GM23248 (cell line): ENCODE measurements around the gene CNIH2. TPM values are rescaled to one million over a fixed set of nuclear protein-coding genes. Genes with fewer than 3 reads are reported as not detected.

ENCODE experiments used
- DNase-seq: peaks from one replicate; pipeline ENCODE4 v3.0.0-alpha.2; 2015
- H2AFZ ChIP-seq: fragments of 200-600 bp; sonication (generic); 2 replicates; pipeline ENCODE4 v1.6.1; 2016; ENCODE audit warnings: antibody characterized with exemption
- H3F3A ChIP-seq: fragments of 200-600 bp; sonication (generic); 2 replicates; pipeline ENCODE4 v1.6.1; 2016; ENCODE audit warnings: mild to moderate bottlenecking, antibody characterized with exemption, mixed run types; ENCODE audit not compliant: insufficient read depth
- H3K27ac ChIP-seq: fragments of 200-600 bp; sonication (generic); 2 replicates; pipeline ENCODE4 v1.5.1; 2016; ENCODE audit warnings: mild to moderate bottlenecking
- H3K27me3 ChIP-seq: fragments of 200-600 bp; sonication (generic); replicated peaks from 2 replicates; pipeline ENCODE4 v1.6.1; 2016; ENCODE audit warnings: mild to moderate bottlenecking; ENCODE audit not compliant: insufficient read depth
- H3K36me3 ChIP-seq: fragments of 200-600 bp; sonication (generic); 2 replicates; pipeline ENCODE4 v1.6.1; 2016; ENCODE audit warnings: low read depth, mild to moderate bottlenecking
- H3K4me1 ChIP-seq: fragments of 200-600 bp; sonication (generic); 2 replicates; pipeline ENCODE4 v1.6.1; 2016; ENCODE audit warnings: mild to moderate bottlenecking; ENCODE audit not compliant: insufficient read depth
- H3K4me2 ChIP-seq: fragments of 200-600 bp; sonication (generic); one replicate; pipeline ENCODE4 v1.6.1; 2016; ENCODE audit warnings: mild to moderate bottlenecking; ENCODE audit not compliant: unreplicated experiment
- H3K4me3 ChIP-seq: fragments of 200-600 bp; sonication (generic); 2 replicates; pipeline ENCODE4 v1.5.1; 2016; ENCODE audit warnings: mild to moderate bottlenecking
- H3K79me2 ChIP-seq: fragments of 200-600 bp; sonication (generic); 2 replicates; pipeline ENCODE4 v1.6.1; 2016; ENCODE audit warnings: mild to moderate bottlenecking; ENCODE audit not compliant: insufficient read depth
- H3K9ac ChIP-seq: fragments of 200-600 bp; sonication (generic); 2 replicates; pipeline ENCODE4 v1.6.1; 2016; ENCODE audit warnings: mild to moderate bottlenecking
- H3K9me2 ChIP-seq: fragments of 200-600 bp; sonication (generic); 2 replicates; pipeline ENCODE4 v1.6.1; 2016; ENCODE audit warnings: mixed run types, mild to moderate bottlenecking, moderate library complexity; ENCODE audit not compliant: insufficient read depth
- H3K9me3 ChIP-seq: fragments of 200-600 bp; sonication (generic); one replicate; pipeline ENCODE4 v1.6.1; 2017; ENCODE audit warnings: low read depth
- H4K20me1 ChIP-seq: fragments of 200-600 bp; sonication (generic); 2 replicates; pipeline ENCODE4 v1.6.0; 2016; ENCODE audit not compliant: insufficient read depth
- EZH2 ChIP-seq: fragments of 200-600 bp; sonication (generic); IDR thresholded peaks from 2 replicates; pipeline ENCODE4 v1.6.1; 2018; ENCODE audit warnings: antibody characterized with exemption, mild to moderate bottlenecking; ENCODE audit not compliant: insufficient read depth, poor library complexity, severe bottlenecking
- EZH2phosphoT487 ChIP-seq: fragments of 200-600 bp; sonication (generic); IDR thresholded peaks from 2 replicates; pipeline ENCODE4 v1.6.1; 2018; ENCODE audit warnings: antibody characterized with exemption, moderate library complexity, mild to moderate bottlenecking, low read depth; ENCODE audit not compliant: insufficient read depth
- WGBS, 2 experiments: methylation state at CpG; one replicate each; pipeline ENCODE4 v1.1.6; 2015 to 2017; ENCODE audit warnings: low lambda C conversion rate in 2 of 2, low coverage in 1 of 2; ENCODE audit errors: missing lambda C conversion rate in 2 of 2; 5-methylcytosine and 5-hydroxymethylcytosine counted together
- in situ Hi-C: fragments of 300-500 bp; cut with MboI; formaldehyde crosslinking; loops from 2 replicates; pipeline ENCODE4 v1.15.0; 2020
- polyA plus RNA-seq: library from polyadenylated mRNA; unstranded; fragments of >200 nt; fragmentation: Nextera tagmentation; extraction: Ambion mirVana; gene quantifications from 2 replicates; pipeline ENCODE4 v1.2.1, GENCODE V29; 2016
- total RNA-seq: library from RNA; depleted of rRNA; stranded (reverse); fragments of >200 nt; shearing (Covaris generic); gene quantifications from 2 replicates; pipeline ENCODE4 v1.2.3, GENCODE V29; 2014

Gene CNIH2
- total and polyA plus RNA-seq, 2 experiments from 2014 or later: 0.50 to 1.4 TPM

DNA sequence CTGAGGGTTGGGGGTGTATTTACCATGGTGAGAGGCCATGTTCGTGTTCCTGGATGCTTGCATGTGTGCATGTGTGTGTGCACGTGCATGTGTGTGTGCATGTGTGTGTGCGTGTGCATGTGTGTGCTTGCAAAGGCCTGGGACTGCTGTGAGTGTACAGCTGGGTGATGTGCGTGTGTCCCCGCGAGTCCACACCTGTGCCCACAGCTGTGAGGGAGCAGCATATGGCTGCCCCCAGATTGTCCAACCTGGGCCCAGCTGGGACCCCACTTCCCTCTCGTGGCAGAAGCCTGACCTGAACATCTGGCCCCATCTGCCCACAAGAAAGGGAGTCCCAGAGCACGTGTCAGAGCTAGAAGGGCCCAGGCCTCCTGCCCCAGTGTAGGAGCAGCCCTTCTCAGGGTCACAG is 47.3 kb downstream of the CNIH2 start:
- H4K20me1 ChIP-seq: no peaks in the 10 kb centered on the region
- TF ChIP-seq EZH2phosphoT487: no peak
- no peak for TF ChIP-seq EZH2
- H3K27ac ChIP-seq: peak overlapping the region; percentile 73
- peaks cover 57% of the 10 kb centered on the region for H3K4me1 ChIP-seq
- WGBS, 2 experiments: 56 to 57% methylated on average over 8 of the region's 8 CpGs
- H3K79me2 ChIP-seq: no peaks in the 10 kb centered on the region
- H3K27me3 ChIP-seq: no peaks in the 10 kb centered on the region
- H3K9ac ChIP-seq: 0 out of 2 replicates have a peak overlapping the region, but pooled peaks have one; percentile 44
- H3K36me3 ChIP-seq: no peaks in the 10 kb centered on the region
- H3K9me3 ChIP-seq: no peaks in the 10 kb centered on the region
- H2AFZ ChIP-seq: no peak overlapping the region
- no peak overlapping the region for H3K4me3 ChIP-seq
- H3K4me2 ChIP-seq: no peak overlapping the region
- no peaks in the 10 kb centered on the region for H3K9me2 ChIP-seq
- DNase-seq: peak; percentile 38
- in situ Hi-C loops: no loop called here
- H3F3A ChIP-seq: peaks cover 46% of the 10 kb centered on the region

DNA sequence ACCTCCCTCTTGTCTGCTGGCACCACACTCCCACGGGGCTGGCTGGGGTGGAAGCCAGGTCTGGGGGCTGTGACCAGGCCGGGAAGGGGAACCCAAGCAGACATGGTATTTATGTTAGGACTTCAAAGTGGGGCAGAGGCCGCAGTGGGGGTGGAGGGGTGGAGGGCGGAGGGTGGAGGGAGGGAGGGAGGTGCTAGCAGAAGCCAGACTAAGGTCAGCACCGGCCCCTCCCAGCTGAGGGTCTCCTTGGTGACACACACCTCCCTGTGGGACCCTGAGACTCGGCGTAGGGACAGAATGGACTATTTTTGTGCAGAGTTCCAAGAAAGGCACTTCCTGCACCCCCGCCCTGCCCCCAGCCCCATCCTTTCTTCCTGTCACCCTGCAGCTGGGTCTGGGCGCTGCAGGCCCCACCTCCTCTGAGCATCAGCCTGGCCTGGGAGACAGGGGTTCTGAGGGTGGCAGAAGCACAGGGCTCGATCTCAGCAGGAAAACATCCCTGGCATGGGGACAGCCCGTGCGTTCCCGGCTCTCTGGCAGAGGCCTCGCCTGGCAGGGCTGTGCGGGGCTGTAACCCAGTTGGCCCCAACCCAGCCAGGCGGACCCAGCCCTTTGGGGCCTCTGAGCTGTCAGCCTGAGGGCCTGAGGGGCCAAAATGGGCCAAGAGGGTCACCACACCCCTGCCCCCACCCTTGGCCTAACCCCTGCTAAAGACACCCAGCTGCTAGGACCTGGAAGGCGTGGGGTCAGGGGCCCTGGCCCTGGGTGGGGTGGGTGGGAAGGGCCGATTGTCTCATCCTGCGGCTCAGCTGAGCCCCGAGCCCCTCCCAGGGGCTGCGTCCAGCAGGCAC is 48.5 kb downstream of the CNIH2 start:
- Histone ChIP-seq H3K9me3 (no peaks in the 10 kb centered on the region), H4K20me1 (no peaks in the 10 kb centered on the region), H3F3A (peaks cover 56% of the 10 kb centered on the region), H3K27me3 (no peaks in the 10 kb centered on the region), H3K36me3 (no peaks in the 10 kb centered on the region; the same call in 1 of the 2 replicates), H3K79me2 (no peaks in the 10 kb centered on the region), H3K4me1 (peaks cover 57% of the 10 kb centered on the region), H3K4me2 (peak overlapping the region; percentile 68), H2AFZ (no peak overlapping the region), H3K27ac (peak overlapping the region; percentile 95), H3K9ac (peak overlapping the region; percentile 76), H3K9me2 (no peaks in the 10 kb centered on the region), H3K4me3 (0 out of 2 replicates have a peak overlapping the region, but pooled peaks have one; percentile 9)
- WGBS, 2 experiments: 2% methylated on average over 13 to 14 of the region's 21 CpGs
- in situ Hi-C loops: no loop called here
- no peak for TF ChIP-seq EZH2phosphoT487
- no peak for TF ChIP-seq EZH2
- peak; percentile 81 for DNase-seq

DNA sequence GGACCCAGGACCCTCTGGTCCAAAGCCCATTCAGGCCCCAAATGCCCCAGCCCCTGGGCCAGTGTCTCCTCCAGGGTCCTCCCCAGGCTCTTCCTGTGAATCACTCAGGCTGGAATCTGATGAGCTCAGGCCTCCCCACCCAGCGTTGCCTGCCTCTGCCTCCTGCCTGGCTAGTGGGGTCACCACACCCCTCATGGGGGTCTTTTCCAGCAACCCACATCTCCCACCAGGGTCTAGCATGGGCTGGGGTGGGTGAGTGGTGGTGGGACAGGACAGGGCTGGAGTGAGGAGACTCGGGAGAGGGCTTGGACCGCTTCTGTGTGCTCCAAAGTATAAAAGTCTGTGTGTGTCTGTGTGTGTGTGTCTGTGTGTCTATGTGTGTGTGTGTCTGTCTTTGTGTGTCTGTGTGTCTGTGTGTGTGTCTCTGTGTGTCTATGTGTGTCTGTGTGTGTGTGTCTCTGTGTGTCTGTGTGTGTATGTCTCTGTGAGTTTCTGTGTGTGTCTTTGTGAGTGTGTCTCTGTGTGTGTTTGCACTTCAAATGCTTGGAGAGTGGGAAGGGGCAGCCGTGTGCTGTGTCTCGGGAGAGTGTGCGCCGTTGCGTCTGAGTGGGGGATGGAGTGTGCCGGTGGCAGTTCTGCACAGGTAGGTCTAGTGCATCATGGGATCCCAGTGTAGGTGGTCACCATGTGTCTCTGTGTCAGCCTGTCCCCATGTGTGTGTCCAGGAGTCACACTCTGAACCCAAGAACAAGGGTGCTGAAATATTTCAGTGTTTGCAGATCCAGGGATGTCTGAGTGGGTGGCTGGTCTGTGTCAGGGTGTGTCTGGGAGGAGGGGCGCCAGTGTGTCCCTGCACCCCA is 49.4 kb downstream of the CNIH2 start:
- H3K36me3 ChIP-seq: no peaks in the 10 kb centered on the region; the same call in 1 of the 2 replicates
- H3K27ac ChIP-seq: peak overlapping the region; percentile 95
- H3K9me3 ChIP-seq: no peaks in the 10 kb centered on the region
- H3F3A ChIP-seq: peaks cover 49% of the 10 kb centered on the region
- H3K79me2 ChIP-seq: 0 out of 2 replicates have a peak, but pooled peaks cover 2% of the 10 kb centered on the region
- H4K20me1 ChIP-seq: no peaks in the 10 kb centered on the region
- H3K4me1 ChIP-seq: peaks cover 50% of the 10 kb centered on the region
- H3K4me2 ChIP-seq: peak overlapping the region; percentile 68
- no peaks in the 10 kb centered on the region for H3K27me3 ChIP-seq
- H3K9ac ChIP-seq: peak overlapping the region; percentile 76
- in situ Hi-C loops: no loop called here
- H3K4me3 ChIP-seq: peak overlapping the region; percentile 39
- 2% methylated on average over 10 of the region's 10 CpGs for WGBS, 2 experiments
- peak; percentile 92 for DNase-seq
- H3K9me2 ChIP-seq: no peaks in the 10 kb centered on the region
- no peak for TF ChIP-seq EZH2
- TF ChIP-seq EZH2phosphoT487: no peak
- peak overlapping the region; percentile 34; the same call in 1 of the 2 replicates for H2AFZ ChIP-seq

DNA sequence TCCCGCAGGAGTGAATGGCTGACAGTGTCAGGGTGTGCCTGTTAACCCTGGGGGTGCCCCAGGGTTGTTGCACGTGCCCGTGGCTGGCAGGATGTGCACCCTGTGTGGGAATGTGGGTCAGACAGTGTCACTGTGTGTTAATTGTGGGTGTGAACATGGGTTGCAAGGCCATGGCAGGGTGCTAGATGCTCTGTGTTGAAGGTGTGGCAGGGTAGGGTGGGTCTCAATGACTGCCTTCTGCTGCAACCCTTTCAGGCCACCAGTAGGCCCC is 50.0 kb downstream of the CNIH2 start:
- H4K20me1 ChIP-seq: no peaks in the 10 kb centered on the region
- peak; percentile 81 for DNase-seq
- no peaks in the 10 kb centered on the region for H3K9me2 ChIP-seq
- H2AFZ ChIP-seq: no peak overlapping the region
- peak overlapping the region; percentile 95 for H3K27ac ChIP-seq
- H3K4me2 ChIP-seq: peak overlapping the region; percentile 40
- 0 out of 2 replicates have a peak overlapping the region, but pooled peaks have one; percentile 1 for H3K4me3 ChIP-seq
- in situ Hi-C loops: no loop called here
- H3K9me3 ChIP-seq: no peaks in the 10 kb centered on the region
- peaks cover 7% of the 10 kb centered on the region for H3K79me2 ChIP-seq
- peak overlapping the region; percentile 76 for H3K9ac ChIP-seq
- TF ChIP-seq EZH2phosphoT487 (no peak), EZH2 (no peak)
- H3K36me3 ChIP-seq: no peaks in the 10 kb centered on the region; the same call in 1 of the 2 replicates
- H3K4me1 ChIP-seq: peaks cover 47% of the 10 kb centered on the region
- 0 to 8% methylated on average over 3 of the region's 3 CpGs for WGBS, 2 experiments
- no peaks in the 10 kb centered on the region for H3K27me3 ChIP-seq
- peaks cover 49% of the 10 kb centered on the region for H3F3A ChIP-seq
